Osteoblast (primary cell): ENCODE data around the gene ZDHHC8. TPM values are rescaled to one million over a fixed set of nuclear protein-coding genes. Genes with fewer than 3 reads are reported as not detected.

Experiments
- DNase-seq: peaks from one replicate; pipeline ENCODE4 v3.0.0; 2011; ENCODE audit warnings: low spot score, mixed read lengths; ENCODE audit not compliant: insufficient read length; ENCODE audit errors: missing footprints
- H2AFZ ChIP-seq: 2 replicates; pipeline ENCODE4 v1.6.0; 2011; ENCODE audit warnings: mild to moderate bottlenecking, low read length
- H3K27ac ChIP-seq: 2 replicates; pipeline ENCODE4 v1.5.1; 2011; ENCODE audit warnings: mild to moderate bottlenecking, low read depth, low read length, moderate library complexity
- H3K27me3 ChIP-seq: 2 replicates; pipeline ENCODE4 v1.6.0; 2012; ENCODE audit warnings: mild to moderate bottlenecking, control low read depth, inconsistent platforms, low read length, moderate library complexity; ENCODE audit not compliant: insufficient read depth
- H3K36me3 ChIP-seq: 2 replicates; pipeline ENCODE4 v1.5.1; 2011; ENCODE audit warnings: mild to moderate bottlenecking, low read length, control low read depth, moderate library complexity; ENCODE audit not compliant: insufficient read depth
- H3K4me1 ChIP-seq: 2 replicates; pipeline ENCODE4 v1.5.1; 2011; ENCODE audit warnings: mild to moderate bottlenecking, low read length, control low read depth, moderate library complexity; ENCODE audit not compliant: insufficient read depth
- H3K4me2 ChIP-seq: 2 replicates; pipeline ENCODE4 v1.6.0; 2011; ENCODE audit warnings: mild to moderate bottlenecking, low read length; ENCODE audit not compliant: insufficient read depth
- H3K4me3 ChIP-seq: fragments of 200-600 bp; sonication (generic); 3 replicates; pipeline ENCODE4 v1.5.1; 2012; ENCODE audit warnings: mild to moderate bottlenecking, low read length, inconsistent platforms; ENCODE audit not compliant: insufficient read depth
- H3K79me2 ChIP-seq: 2 replicates; pipeline ENCODE4 v1.6.0; 2012; ENCODE audit warnings: mild to moderate bottlenecking, low read length, control low read depth, inconsistent platforms; ENCODE audit not compliant: insufficient read depth
- H3K9me3 ChIP-seq: 2 replicates; pipeline ENCODE4 v1.5.1; 2011; ENCODE audit warnings: low read depth, low read length, control low read depth
- H4K20me1 ChIP-seq: 2 replicates; pipeline ENCODE4 v1.6.0; 2012; ENCODE audit warnings: mild to moderate bottlenecking, low read length, control low read depth; ENCODE audit not compliant: insufficient read depth
- total RNA-seq: library from RNA; depleted of rRNA; stranded (reverse); fragments of >200 nt; gene quantifications from 2 replicates; pipeline ENCODE4 v1.2.3, GENCODE V29; 2012
- TF ChIP-seq, protein P1 (sequence below): IDR thresholded peaks from 2 replicates; pipeline ENCODE4 v1.5.1; 2011; ENCODE audit warnings: mild to moderate bottlenecking, low read depth, low read length, moderate library complexity; ENCODE audit errors: extremely low read depth

Gene ZDHHC8
- total RNA-seq, 1 donor = 9.8 TPM

GRCh38 chr22:20184501-20185165 is 53.0 kb downstream of the ZDHHC8 start:
- H3K27ac ChIP-seq = no peak overlapping the region
- no peak overlapping the region for H3K4me2 ChIP-seq
- H3K4me3 ChIP-seq = no peak overlapping the region
- H3K4me1 ChIP-seq = no peaks in the 10 kb centered on the region
- TF ChIP-seq, protein P1, sequence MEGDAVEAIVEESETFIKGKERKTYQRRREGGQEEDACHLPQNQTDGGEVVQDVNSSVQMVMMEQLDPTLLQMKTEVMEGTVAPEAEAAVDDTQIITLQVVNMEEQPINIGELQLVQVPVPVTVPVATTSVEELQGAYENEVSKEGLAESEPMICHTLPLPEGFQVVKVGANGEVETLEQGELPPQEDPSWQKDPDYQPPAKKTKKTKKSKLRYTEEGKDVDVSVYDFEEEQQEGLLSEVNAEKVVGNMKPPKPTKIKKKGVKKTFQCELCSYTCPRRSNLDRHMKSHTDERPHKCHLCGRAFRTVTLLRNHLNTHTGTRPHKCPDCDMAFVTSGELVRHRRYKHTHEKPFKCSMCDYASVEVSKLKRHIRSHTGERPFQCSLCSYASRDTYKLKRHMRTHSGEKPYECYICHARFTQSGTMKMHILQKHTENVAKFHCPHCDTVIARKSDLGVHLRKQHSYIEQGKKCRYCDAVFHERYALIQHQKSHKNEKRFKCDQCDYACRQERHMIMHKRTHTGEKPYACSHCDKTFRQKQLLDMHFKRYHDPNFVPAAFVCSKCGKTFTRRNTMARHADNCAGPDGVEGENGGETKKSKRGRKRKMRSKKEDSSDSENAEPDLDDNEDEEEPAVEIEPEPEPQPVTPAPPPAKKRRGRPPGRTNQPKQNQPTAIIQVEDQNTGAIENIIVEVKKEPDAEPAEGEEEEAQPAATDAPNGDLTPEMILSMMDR = no peak
- no peaks in the 10 kb centered on the region for H3K27me3 ChIP-seq
- H3K79me2 ChIP-seq = no peaks in the 10 kb centered on the region
- DNase-seq = no peak
- no peaks in the 10 kb centered on the region for H3K9me3 ChIP-seq
- H4K20me1 ChIP-seq = no peaks in the 10 kb centered on the region
- no peak overlapping the region for H2AFZ ChIP-seq
- no peaks in the 10 kb centered on the region for H3K36me3 ChIP-seq

GRCh38 chr22:20185750-20186149 is 54.1 kb downstream of the ZDHHC8 start:
- Histone ChIP-seq H3K4me3 (no peak overlapping the region), H2AFZ (no peak overlapping the region), H3K79me2 (no peaks in the 10 kb centered on the region), H3K4me2 (no peak overlapping the region), H3K4me1 (no peaks in the 10 kb centered on the region), H3K27me3 (no peaks in the 10 kb centered on the region), H3K9me3 (no peaks in the 10 kb centered on the region), H4K20me1 (no peaks in the 10 kb centered on the region), H3K36me3 (no peaks in the 10 kb centered on the region), H3K27ac (no peak overlapping the region)
- TF ChIP-seq, protein P1 = no peak
- no peak for DNase-seq

DNA sequence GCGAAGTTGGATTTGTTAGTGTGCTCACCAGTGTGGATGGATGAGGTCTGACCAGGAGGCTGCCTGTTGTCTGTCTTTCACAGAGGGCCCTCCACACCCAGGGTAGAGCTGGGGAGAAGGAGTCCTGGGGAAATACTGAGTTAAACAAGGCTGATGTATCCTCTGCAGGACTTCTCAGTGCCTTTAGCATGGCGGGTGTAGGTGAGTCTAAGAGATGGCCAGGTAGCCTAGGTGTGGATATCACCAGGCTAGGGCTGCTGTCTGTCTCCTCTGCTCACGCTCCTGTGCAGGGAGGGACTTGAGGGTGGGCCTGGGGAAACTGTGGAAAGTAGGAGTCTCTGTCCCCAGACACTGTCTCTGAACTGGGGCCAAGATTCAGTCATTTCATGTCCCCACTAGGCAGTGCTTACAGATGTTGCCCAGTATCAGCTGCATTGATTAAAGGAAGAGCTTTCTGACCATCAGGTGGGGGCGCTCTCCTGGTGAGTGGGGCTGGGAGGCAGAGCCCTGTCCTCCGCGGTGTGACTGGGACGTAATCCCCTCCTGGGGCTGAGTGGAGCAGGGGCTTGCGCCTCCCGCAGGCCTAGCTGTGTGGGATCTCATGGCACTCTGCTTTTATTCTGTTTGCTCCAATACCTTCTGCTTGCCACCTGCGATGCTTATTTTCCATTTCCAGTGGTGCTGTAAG is 54.7 kb downstream of the ZDHHC8 start:
- Histone ChIP-seq H3K27me3 (no peaks in the 10 kb centered on the region), H3K4me1 (no peaks in the 10 kb centered on the region), H3K4me2 (no peak overlapping the region), H3K79me2 (no peaks in the 10 kb centered on the region), H3K9me3 (no peaks in the 10 kb centered on the region), H3K27ac (no peak overlapping the region), H3K4me3 (no peak overlapping the region), H3K36me3 (no peaks in the 10 kb centered on the region), H4K20me1 (no peaks in the 10 kb centered on the region), H2AFZ (no peak overlapping the region)
- TF ChIP-seq, protein P1 = no peak
- DNase-seq = no peak

DNA sequence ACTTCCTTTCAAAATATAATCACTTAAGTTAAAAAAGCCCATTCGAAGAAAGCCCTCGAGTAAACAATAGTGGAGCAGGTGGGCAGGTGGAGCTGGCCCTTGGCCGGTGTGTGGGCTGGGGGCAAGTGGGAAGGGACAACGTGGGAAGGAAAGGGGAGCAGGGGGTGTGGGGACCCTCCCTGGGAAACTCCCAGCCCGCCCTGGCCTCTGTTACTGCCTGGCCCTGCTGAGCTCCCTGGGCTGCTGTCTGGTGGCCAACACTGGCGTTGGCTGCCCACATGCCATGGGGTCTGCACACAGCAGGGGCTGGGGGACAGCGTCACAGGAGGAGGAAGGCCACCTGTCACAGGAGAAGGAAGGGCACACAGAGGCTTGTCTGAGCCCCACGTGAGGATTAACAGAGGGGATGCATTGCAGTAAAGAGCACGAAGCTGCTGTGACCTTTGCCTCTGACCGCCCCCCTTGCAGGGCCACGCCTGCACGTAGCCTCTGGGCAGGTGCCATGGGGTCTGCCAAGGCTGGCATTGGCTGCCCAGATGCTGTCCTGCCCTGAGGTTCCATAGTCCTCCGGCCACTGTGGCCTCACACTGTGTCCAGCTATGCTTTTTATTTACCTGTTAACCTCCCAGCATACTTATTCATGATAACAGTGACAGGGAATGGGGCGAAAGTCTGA is 55.4 kb downstream of the ZDHHC8 start:
- DNase-seq = no peak
- Histone ChIP-seq H3K79me2 (no peaks in the 10 kb centered on the region), H3K4me3 (no peak overlapping the region), H2AFZ (no peak overlapping the region), H3K27ac (no peak overlapping the region), H3K27me3 (no peaks in the 10 kb centered on the region), H3K4me1 (no peaks in the 10 kb centered on the region), H3K9me3 (no peaks in the 10 kb centered on the region), H3K4me2 (no peak overlapping the region), H4K20me1 (no peaks in the 10 kb centered on the region), H3K36me3 (no peaks in the 10 kb centered on the region)
- TF ChIP-seq, protein P1 = no peak
